Measurements from ENCODE around the gene SHC2.
A peak's percentile ranks its signal among the peaks of the same experiment; 100 is the strongest.
"Not testable (repeated sequence)": the region's sequence is repeated elsewhere in the genome, so short reads cannot be mapped to it uniquely, and the experiment has no call there.

The SHC2 gene

GRCh38 chr19:393560-393959, 67.3 kb downstream of the SHC2 start:
- not testable (repeated sequence) for H3K4ac ChIP-seq (ENCODE audit: low read depth in 1 of 2, low read length in 2 of 2); H3K9ac ChIP-seq (ENCODE audit: low read length); H3K4me3 ChIP-seq (ENCODE audit: insufficient read depth in 1 of 2, low read depth in 1 of 2, low read length in 2 of 2); H3K14ac ChIP-seq (ENCODE audit: low read length in 2 of 2); H3K36me3 ChIP-seq (ENCODE audit: control insufficient read depth in 1 of 2, insufficient read depth in 2 of 2, low read depth in 1 of 2, low read length in 2 of 2); H2BK12ac ChIP-seq (ENCODE audit: low read length in 2 of 2); H4K8ac ChIP-seq (ENCODE audit: low read length); H4K91ac ChIP-seq (ENCODE audit: low read length); H2AFZ ChIP-seq (ENCODE audit: low read depth, low read length); DNase-seq; H2BK15ac ChIP-seq (ENCODE audit: low read depth, poor library complexity, severe bottlenecking); H2AK5ac ChIP-seq (ENCODE audit: low read length, severe bottlenecking); H3K4me2 ChIP-seq (ENCODE audit: low read length, poor library complexity, severe bottlenecking); H3K9me3 ChIP-seq (ENCODE audit: control insufficient read depth, low read length); H2BK120ac ChIP-seq (ENCODE audit: low read depth, low read length); H3K18ac ChIP-seq (ENCODE audit: low read depth in 1 of 2, low read length in 2 of 2); H2BK5ac ChIP-seq (ENCODE audit: low read depth, low read length, poor library complexity, severe bottlenecking); H3K79me1 ChIP-seq (replicated peaks; ENCODE audit: low read length, poor library complexity, severe bottlenecking); H3K23ac ChIP-seq (ENCODE audit: low read length in 2 of 2); H3K27ac ChIP-seq (ENCODE audit: low read length, poor library complexity, severe bottlenecking); H3K4me1 ChIP-seq (ENCODE audit: control insufficient read depth, insufficient read depth, low read depth, low read length)
- peaks cover 15 to 25% of the 10 kb centered on the region in 2 experiments for H3K27me3 ChIP-seq (ENCODE audit: control insufficient read depth in 1 of 2, insufficient read depth in 1 of 2, low read length in 2 of 2)

- no peak overlapping the region for H2BK5ac ChIP-seq (ENCODE audit: low read depth, low read length, poor library complexity, severe bottlenecking)
Measured at GRCh38 chr19:392375-392970, 68.4 kb downstream of the SHC2 start.

GRCh38 chr19:391726-392374, 69.0 kb downstream of the SHC2 start:
- H2BK15ac ChIP-seq (ENCODE audit: low read depth, poor library complexity, severe bottlenecking) = no peak overlapping the region
- 89% methylated on average over 30 of the region's 30 CpGs for WGBS
- H3K27ac ChIP-seq (ENCODE audit: low read length, poor library complexity, severe bottlenecking) = no peak overlapping the region
- H2BK12ac ChIP-seq (ENCODE audit: low read length in 2 of 2) = no peak overlapping the region
- H2AFZ ChIP-seq (ENCODE audit: low read depth, low read length) = no peak overlapping the region
- no peak overlapping the region for H4K8ac ChIP-seq (ENCODE audit: low read length)
- no peak overlapping the region for H3K18ac ChIP-seq (ENCODE audit: low read depth in 1 of 2, low read length in 2 of 2)
- H3K14ac ChIP-seq (ENCODE audit: low read length in 2 of 2) = no peak overlapping the region
- H3K4ac ChIP-seq (ENCODE audit: low read depth in 1 of 2, low read length in 2 of 2) = no peak overlapping the region
- no peak overlapping the region for H2AK5ac ChIP-seq (ENCODE audit: low read length, severe bottlenecking)
- no peaks in the 10 kb centered on the region for H3K36me3 ChIP-seq (ENCODE audit: control insufficient read depth in 1 of 2, insufficient read depth in 2 of 2, low read depth in 1 of 2, low read length in 2 of 2)
- no peak overlapping the region for H4K91ac ChIP-seq (ENCODE audit: low read length)
- no peak overlapping the region for H2BK120ac ChIP-seq (ENCODE audit: low read depth, low read length)
- H3K4me3 ChIP-seq (ENCODE audit: insufficient read depth in 1 of 2, low read depth in 1 of 2, low read length in 2 of 2) = no peak overlapping the region
- no peaks in the 10 kb centered on the region for H3K9me3 ChIP-seq (ENCODE audit: control insufficient read depth, low read length)
- H3K79me1 ChIP-seq (replicated peaks; ENCODE audit: low read length, poor library complexity, severe bottlenecking) = no peaks in the 10 kb centered on the region
- no peak overlapping the region for H3K4me2 ChIP-seq (ENCODE audit: low read length, poor library complexity, severe bottlenecking)
- H3K4me1 ChIP-seq (ENCODE audit: control insufficient read depth, insufficient read depth, low read depth, low read length) = no peaks in the 10 kb centered on the region
- no peak overlapping the region for H3K23ac ChIP-seq (ENCODE audit: low read length in 2 of 2)
- H3K27me3 ChIP-seq (ENCODE audit: control insufficient read depth in 1 of 2, insufficient read depth in 1 of 2, low read length in 2 of 2) = peaks cover 10 to 30% of the 10 kb centered on the region in 2 experiments
- no peak for DNase-seq
- H3K9ac ChIP-seq (ENCODE audit: low read length) = no peak overlapping the region
- H2BK5ac ChIP-seq (ENCODE audit: low read depth, low read length, poor library complexity, severe bottlenecking) = no peak overlapping the region

More at GRCh38 chr19:392375-392970, 68.4 kb downstream of the SHC2 start:
- Histone ChIP-seq H3K9ac (ENCODE audit: low read length) (no peak overlapping the region), H3K36me3 (ENCODE audit: control insufficient read depth in 1 of 2, insufficient read depth in 2 of 2, low read depth in 1 of 2, low read length in 2 of 2) (no peaks in the 10 kb centered on the region), H2BK12ac (ENCODE audit: low read length in 2 of 2) (no peak overlapping the region), H3K27ac (ENCODE audit: low read length, poor library complexity, severe bottlenecking) (no peak overlapping the region), H3K9me3 (ENCODE audit: control insufficient read depth, low read length) (no peaks in the 10 kb centered on the region), H2AFZ (ENCODE audit: low read depth, low read length) (no peak overlapping the region), H3K4me2 (ENCODE audit: low read length, poor library complexity, severe bottlenecking) (no peak overlapping the region), H3K18ac (ENCODE audit: low read depth in 1 of 2, low read length in 2 of 2) (no peak overlapping the region), H3K4me3 (ENCODE audit: insufficient read depth in 1 of 2, low read depth in 1 of 2, low read length in 2 of 2) (no peak overlapping the region), H4K91ac (ENCODE audit: low read length) (peak overlapping the region; percentile 1), H2AK5ac (ENCODE audit: low read length, severe bottlenecking) (no peak overlapping the region), H3K79me1 (replicated peaks; ENCODE audit: low read length, poor library complexity, severe bottlenecking) (no peaks in the 10 kb centered on the region), H3K23ac (ENCODE audit: low read length in 2 of 2) (no peak overlapping the region), H2BK15ac (ENCODE audit: low read depth, poor library complexity, severe bottlenecking) (no peak overlapping the region), H3K27me3 (ENCODE audit: control insufficient read depth in 1 of 2, insufficient read depth in 1 of 2, low read length in 2 of 2) (peaks cover 10 to 30% of the 10 kb centered on the region in 2 experiments), H2BK120ac (ENCODE audit: low read depth, low read length) (no peak overlapping the region), H3K4me1 (ENCODE audit: control insufficient read depth, insufficient read depth, low read depth, low read length) (no peaks in the 10 kb centered on the region), H4K8ac (ENCODE audit: low read length) (no peak overlapping the region), H3K4ac (ENCODE audit: low read depth in 1 of 2, low read length in 2 of 2) (no peak overlapping the region), H3K14ac (ENCODE audit: low read length in 2 of 2) (no peak overlapping the region)
- DNase-seq = no peak
- 81% methylated on average over 12 of the region's 17 CpGs for WGBS

GRCh38 chr19:391207-391557, 69.7 kb downstream of the SHC2 start:
- Histone ChIP-seq H3K9me3 (ENCODE audit: control insufficient read depth, low read length) (no peaks in the 10 kb centered on the region), H3K14ac (ENCODE audit: low read length in 2 of 2) (no peak overlapping the region), H3K4me2 (ENCODE audit: low read length, poor library complexity, severe bottlenecking) (no peak overlapping the region), H3K9ac (ENCODE audit: low read length) (no peak overlapping the region), H3K36me3 (ENCODE audit: control insufficient read depth in 1 of 2, insufficient read depth in 2 of 2, low read depth in 1 of 2, low read length in 2 of 2) (no peaks in the 10 kb centered on the region), H2BK15ac (ENCODE audit: low read depth, poor library complexity, severe bottlenecking) (no peak overlapping the region), H3K4ac (ENCODE audit: low read depth in 1 of 2, low read length in 2 of 2) (no peak overlapping the region), H2AFZ (ENCODE audit: low read depth, low read length) (no peak overlapping the region), H3K27ac (ENCODE audit: low read length, poor library complexity, severe bottlenecking) (no peak overlapping the region), H4K8ac (ENCODE audit: low read length) (no peak overlapping the region), H3K23ac (ENCODE audit: low read length in 2 of 2) (no peak overlapping the region), H3K4me3 (ENCODE audit: insufficient read depth in 1 of 2, low read depth in 1 of 2, low read length in 2 of 2) (no peak overlapping the region), H2BK12ac (ENCODE audit: low read length in 2 of 2) (no peak overlapping the region), H2AK5ac (ENCODE audit: low read length, severe bottlenecking) (no peak overlapping the region), H3K4me1 (ENCODE audit: control insufficient read depth, insufficient read depth, low read depth, low read length) (no peaks in the 10 kb centered on the region), H2BK120ac (ENCODE audit: low read depth, low read length) (no peak overlapping the region), H3K27me3 (ENCODE audit: control insufficient read depth in 1 of 2, insufficient read depth in 1 of 2, low read length in 2 of 2) (peaks cover 10 to 33% of the 10 kb centered on the region in 2 experiments), H2BK5ac (ENCODE audit: low read depth, low read length, poor library complexity, severe bottlenecking) (no peak overlapping the region), H3K79me1 (replicated peaks; ENCODE audit: low read length, poor library complexity, severe bottlenecking) (no peaks in the 10 kb centered on the region), H3K18ac (ENCODE audit: low read depth in 1 of 2, low read length in 2 of 2) (no peak overlapping the region), H4K91ac (ENCODE audit: low read length) (no peak overlapping the region)
- WGBS = 73% methylated on average over 2 of the region's 2 CpGs
- no peak for DNase-seq
